ENCODE measurements around the gene ACOT11. TPM values are rescaled to one million over a fixed set of nuclear protein-coding genes. Genes with fewer than 3 reads are reported as not detected.

The ACOT11 gene
- total and polyA plus RNA-seq, 10 of the 15 experiments (the other 5 are each of a cell fraction or from before 2014, with no cell fraction given), result 0.04 to 0.85 (median 0.39) TPM; not detected in 1

GRCh38 chr1:54549181-54549924 is 1.3 kb downstream of the ACOT11 start (continued):
- TF ChIP-seq ZBED1 (IDR thresholded peaks at IDR 0.05; ENCODE audit: borderline replicate concordance) (no peak), CHD1 (IDR thresholded peaks at IDR 0.05; ENCODE audit: low read depth, low read length) (no peak), MYC (IDR thresholded peaks at IDR 0.05; ENCODE audit: insufficient read depth, insufficient read length, insufficient replicate concordance, low read length, severe bottlenecking) (no peak), RFX5 (IDR thresholded peaks at IDR 0.05; ENCODE audit: low read depth, low read length) (no peak), BCL3 (IDR thresholded peaks at IDR 0.05; ENCODE audit: borderline replicate concordance, insufficient read depth, low read depth, low read length, poor library complexity, severe bottlenecking) (no peak), HSF1 (IDR thresholded peaks at IDR 0.05; ENCODE audit: low read depth, low read length) (no peak), CREM (IDR thresholded peaks at IDR 0.05; ENCODE audit: low read depth) (no peak), POLR2AphosphoS2 (IDR thresholded peaks at IDR 0.05; ENCODE audit: low read depth, low read length) (no peak), CHD2 (IDR thresholded peaks at IDR 0.05; ENCODE audit: borderline replicate concordance, low read depth, low read length) (no peak), TBL1XR1 (IDR thresholded peaks at IDR 0.05; ENCODE audit: low read depth, low read length) (no peak)
